Sigmoid colon (tissue), 7 donors: ENCODE data around the gene KSR1. TPM values are rescaled to one million over a fixed set of nuclear protein-coding genes. Genes with fewer than 3 reads are reported as not detected.

Source experiments
- DNase-seq: peaks from one replicate; pipeline ENCODE4 v3.0.0-alpha.2; 2019
- H3K27ac ChIP-seq, 4 donors: fragments of 200-600 bp; sonication (generic); one replicate each; pipeline ENCODE4 v1.5.1; 2016 to 2019; ENCODE audit warnings: mild to moderate bottlenecking in 1 of 4
- H3K27me3 ChIP-seq, 3 donors: fragments of 200-600 bp; sonication (generic); one replicate each; pipeline ENCODE4 v1.5.1; 2019; ENCODE audit warnings: mild to moderate bottlenecking in 1 of 3
- H3K36me3 ChIP-seq, 4 donors: fragments of 200-600 bp; sonication (generic); one replicate each; pipeline ENCODE4 v1.5.1; 2016 to 2019
- H3K4me1 ChIP-seq, 4 donors: fragments of 200-600 bp; sonication (generic); one replicate each; pipeline ENCODE4 v1.5.1; 2017 to 2019
- H3K4me3 ChIP-seq, 4 donors: fragments of 200-600 bp; sonication (generic); one replicate each; pipeline ENCODE4 v1.5.1; 2017 to 2019; ENCODE audit warnings: mild to moderate bottlenecking in 2 of 4, moderate library complexity in 1 of 4
- H3K9me3 ChIP-seq, 4 donors: fragments of 200-600 bp in 3 of 4; sonication (generic) in 3 of 4; one replicate each; pipeline versions ENCODE4 v1.5.1 to v1.6.1; 2013 to 2019
- CTCF ChIP-seq, 4 experiments: fragments of 450-650 bp in 3 of 4; fragments of 200-600 bp in 1 of 4; IDR thresholded peaks; one replicate each; pipeline ENCODE4 v1.5.1; 2016 to 2019; ENCODE audit warnings: antibody characterized with exemption in 4 of 4, mild to moderate bottlenecking in 3 of 4, moderate library complexity in 2 of 4
- EP300 ChIP-seq, 4 donors: sonication (generic); formaldehyde crosslinking; IDR thresholded peaks; one replicate each; pipeline ENCODE4 v1.6.1; 2017; ENCODE audit warnings: antibody characterized with exemption in 4 of 4
- POLR2A ChIP-seq, 2 donors: fragments of 450-650 bp; IDR thresholded peaks; one replicate each; pipeline ENCODE4 v1.6.1; 2016; ENCODE audit warnings: antibody characterized with exemption in 2 of 2, mild to moderate bottlenecking in 2 of 2, moderate library complexity in 2 of 2
- POLR2AphosphoS5 ChIP-seq, 4 donors: sonication (generic); formaldehyde crosslinking; IDR thresholded peaks; one replicate each; pipeline ENCODE4 v1.6.1; 2017; ENCODE audit warnings: antibody characterized with exemption in 4 of 4
- WGBS, 2 donors: extraction: QIAGEN DNeasy Blood & Tissue Kit; methylation state at CpG; one replicate each; pipeline ENCODE4 v1.1.7; 2013; 5-methylcytosine and 5-hydroxymethylcytosine counted together
- intact Hi-C: fragments of 100-400 bp; cut with DNase I; formaldehyde crosslinking; loops from one replicate; pipeline ENCODE4 v1.15.1; 2023
- polyA plus RNA-seq, 3 donors: library from polyadenylated mRNA; stranded (reverse); fragments of 200-250 nt; gene quantifications; one replicate each; pipeline ENCODE4 v1.2.3, GENCODE V29; 2013
- total RNA-seq, 4 donors: library from RNA; depleted of rRNA; stranded (reverse); fragments of >200 nt; gene quantifications; one replicate each; pipeline ENCODE4 v1.1.0, GENCODE V29; 2016
- donor health status: healthy with polysubstance abuse.
- donor health status: Bipolar disorder and iron deficiency.
- donor health status: healthy.

Gene KSR1
- total and polyA plus RNA-seq, 7 donors = 4.2 to 25.8 (median 18.2) TPM

- Histone ChIP-seq H3K27ac (no peak overlapping the region), H3K9me3 (no peaks in the 10 kb centered on the region), H3K4me3 (no peak overlapping the region), H3K27me3 (no peaks in the 10 kb centered on the region), H3K36me3 (peaks cover 8 to 68% (median 28%) of the 10 kb centered on the region in 4 donors), H3K4me1 (peaks cover 0 to 5% (median 2%) of the 10 kb centered on the region in 4 donors)
- intact Hi-C loops = no loop called here
- no peak for DNase-seq
- WGBS, 2 donors = 96 to 97% methylated on average over 25 of the region's 25 CpGs
- TF ChIP-seq EP300 (IDR thresholded peaks at IDR 0.05) = no peak
- TF ChIP-seq CTCF (IDR thresholded peaks at IDR 0.05) = no peak
- TF ChIP-seq POLR2A (IDR thresholded peaks at IDR 0.05) = no peak
Observed at GRCh38 chr17:27605409-27605808, 149.2 kb downstream of the KSR1 start.

GRCh38 chr17:27607521-27608091, 151.4 kb downstream of the KSR1 start:
- no peak for TF ChIP-seq POLR2A (IDR thresholded peaks at IDR 0.05)
- TF ChIP-seq POLR2AphosphoS5 (IDR thresholded peaks at IDR 0.05) = no peak
- no peak for TF ChIP-seq EP300 (IDR thresholded peaks at IDR 0.05)
- TF ChIP-seq CTCF (IDR thresholded peaks at IDR 0.05) = no peak
- no peak for DNase-seq
- no peak overlapping the region for H3K4me3 ChIP-seq
- H3K9me3 ChIP-seq = no peaks in the 10 kb centered on the region
- WGBS, 2 donors = 88 to 93% methylated on average over 16 of the region's 16 CpGs
- intact Hi-C loops = no loop called here
- H3K27me3 ChIP-seq = no peaks in the 10 kb centered on the region
- H3K4me1 ChIP-seq = no peaks in the 10 kb centered on the region
- peaks cover 8 to 84% (median 29%) of the 10 kb centered on the region in 4 donors for H3K36me3 ChIP-seq
- H3K27ac ChIP-seq = no peak overlapping the region

GRCh38 chr17:27608328-27609230, 152.3 kb downstream of the KSR1 start:
- Histone ChIP-seq H3K9me3 (no peaks in the 10 kb centered on the region), H3K4me1 (no peaks in the 10 kb centered on the region), H3K36me3 (peaks cover 8 to 93% (median 31%) of the 10 kb centered on the region in 4 donors), H3K4me3 (no peak overlapping the region), H3K27me3 (no peaks in the 10 kb centered on the region), H3K27ac (no peak overlapping the region)
- WGBS, 2 donors = 92 to 94% methylated on average over 11 of the region's 11 CpGs
- intact Hi-C loops = no loop called here
- no peak for DNase-seq
- TF ChIP-seq POLR2A (IDR thresholded peaks at IDR 0.05) = no peak
- no peak for TF ChIP-seq POLR2AphosphoS5 (IDR thresholded peaks at IDR 0.05)
- TF ChIP-seq CTCF (IDR thresholded peaks at IDR 0.05) = no peak
- TF ChIP-seq EP300 (IDR thresholded peaks at IDR 0.05) = no peak

- Histone ChIP-seq H3K27me3 (no peaks in the 10 kb centered on the region), H3K4me1 (no peaks in the 10 kb centered on the region), H3K9me3 (no peaks in the 10 kb centered on the region), H3K36me3 (peaks cover 7 to 92% (median 29%) of the 10 kb centered on the region in 4 donors), H3K27ac (no peak overlapping the region), H3K4me3 (no peak overlapping the region)
- no peak for DNase-seq
- intact Hi-C loops = no loop called here
- WGBS, 2 donors = 40 to 73% methylated on average over 11 of the region's 11 CpGs
- no peak for TF ChIP-seq EP300 (IDR thresholded peaks at IDR 0.05)
- peak in 2 of 4 experiments; percentile 10 to 46 for TF ChIP-seq CTCF (IDR thresholded peaks at IDR 0.05)
- no peak for TF ChIP-seq POLR2AphosphoS5 (IDR thresholded peaks at IDR 0.05)
Observed at GRCh38 chr17:27609611-27610303, 153.5 kb downstream of the KSR1 start.
